Measurements from ENCODE around the gene CAMK2G. TPM values are rescaled to one million over a fixed set of nuclear protein-coding genes. Genes with fewer than 3 reads are reported as not detected.

CAMK2G gene
- total RNA-seq, 6 experiments from 2014 or later = 8.3 to 10.7 (median 9.4) TPM

DNA sequence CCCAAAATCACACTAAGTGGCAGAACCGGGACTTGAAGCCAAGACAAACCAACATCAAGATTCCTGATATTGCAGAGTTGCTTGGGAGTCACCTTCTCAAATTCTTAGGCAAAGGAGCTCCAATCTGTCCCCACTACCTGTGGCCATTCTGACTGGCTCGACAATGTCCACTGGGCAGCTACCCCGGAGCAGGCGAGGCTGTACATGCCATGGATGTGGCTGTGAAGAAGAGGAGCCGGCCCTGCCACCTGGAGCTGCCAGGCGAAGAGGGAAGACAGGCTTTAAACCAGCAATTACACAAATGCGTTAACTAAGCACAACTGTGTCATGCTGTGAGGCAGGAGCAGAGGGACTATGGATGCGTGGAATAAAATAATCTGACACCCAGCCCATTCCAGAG is 18.1 kb downstream of the CAMK2G start:
- Histone ChIP-seq H3K27ac (no peak overlapping the region), H3K4me3 (no peak overlapping the region), H3K36me3 (peaks cover 0 to 29% (median 0%) of the 10 kb centered on the region in 4 donors), H3K9me3 (no peaks in the 10 kb centered on the region), H3K27me3 (no peaks in the 10 kb centered on the region), H3K4me1 (peaks cover 0 to 18% (median 0%) of the 10 kb centered on the region in 4 donors)
- no peak for DNase-seq
- intact Hi-C loops (cut with DNase I) = no loop called here
- ATAC-seq = no peak
- TF ChIP-seq CTCF (IDR thresholded peaks at IDR 0.05) (no peak), POLR2A (IDR thresholded peaks at IDR 0.05) (no peak)
- WGBS (ENCODE audit: insufficient coverage, low coverage, low lambda C conversion rate, missing lambda C conversion rate) = 98% methylated on average over 4 of the region's 8 CpGs

DNA sequence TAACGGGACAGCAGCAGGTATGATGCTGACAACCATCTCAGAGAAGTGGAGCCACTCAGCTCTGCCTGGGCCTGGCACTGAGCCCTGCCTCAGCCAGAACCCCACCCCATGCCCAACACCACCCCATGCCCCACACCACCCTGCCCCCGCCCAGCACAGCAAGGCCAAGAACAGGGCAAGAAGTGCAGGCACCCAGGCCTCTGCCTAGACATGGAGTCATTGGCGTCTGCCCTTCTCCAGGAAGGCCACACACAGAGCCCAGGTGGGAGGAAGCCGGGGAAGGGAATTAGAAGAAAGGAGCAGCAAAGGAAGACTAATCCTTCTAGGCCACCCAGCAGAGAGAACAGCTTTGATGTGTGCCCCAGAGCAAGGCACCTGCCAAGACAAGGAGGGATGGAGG is 18.9 kb downstream of the CAMK2G start:
- ATAC-seq = no peak
- intact Hi-C loops (cut with DNase I) = no loop called here
- peaks cover 0 to 18% (median 0%) of the 10 kb centered on the region in 4 donors for H3K4me1 ChIP-seq
- WGBS (ENCODE audit: insufficient coverage, low coverage, low lambda C conversion rate, missing lambda C conversion rate) = 100% methylated on average over 3 of the region's 4 CpGs
- peaks cover 0 to 26% (median 0%) of the 10 kb centered on the region in 4 donors for H3K36me3 ChIP-seq
- no peaks in the 10 kb centered on the region for H3K9me3 ChIP-seq
- no peaks in the 10 kb centered on the region for H3K27me3 ChIP-seq
- TF ChIP-seq POLR2A (IDR thresholded peaks at IDR 0.05) (no peak), CTCF (IDR thresholded peaks at IDR 0.05) (no peak)
- DNase-seq = no peak
- H3K27ac ChIP-seq = no peak overlapping the region
- no peak overlapping the region for H3K4me3 ChIP-seq

DNA sequence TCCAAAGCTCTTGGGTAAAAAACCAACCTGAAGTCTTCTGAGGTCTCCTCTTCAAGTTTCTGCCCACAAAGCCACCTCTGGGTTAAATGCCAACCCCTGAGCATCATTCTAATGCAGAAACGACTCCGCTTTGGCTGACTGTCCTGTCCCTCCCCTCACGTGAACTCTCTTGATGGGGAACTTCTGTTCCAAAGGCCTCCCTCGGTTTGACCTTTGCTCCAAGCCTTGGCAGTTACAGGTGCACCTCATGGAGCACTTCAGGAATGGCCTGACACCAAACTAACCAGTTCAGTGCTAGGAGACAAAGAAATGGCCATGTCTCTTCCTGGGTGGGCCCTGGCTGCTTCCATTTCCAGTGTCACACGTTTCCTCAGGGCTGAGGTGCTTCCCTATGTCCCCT is 20.0 kb downstream of the CAMK2G start:
- peak in 2 of 3 donors; percentile 78 to 86 for DNase-seq
- intact Hi-C loops (cut with DNase I) = no loop called here
- peaks cover 0 to 15% (median 0%) of the 10 kb centered on the region in 4 donors for H3K36me3 ChIP-seq
- ATAC-seq = peak; percentile 88 to 95 (median 92)
- H3K27ac ChIP-seq = peak overlapping the region in 1 of 3 donors; percentile 18
- no peaks in the 10 kb centered on the region for H3K27me3 ChIP-seq
- 32% methylated on average over 4 of the region's 5 CpGs for WGBS (ENCODE audit: insufficient coverage, low coverage, low lambda C conversion rate, missing lambda C conversion rate)
- H3K9me3 ChIP-seq = no peaks in the 10 kb centered on the region
- H3K4me3 ChIP-seq = no peak overlapping the region
- peaks cover 0 to 18% (median 0%) of the 10 kb centered on the region in 4 donors for H3K4me1 ChIP-seq
- TF ChIP-seq CTCF (IDR thresholded peaks at IDR 0.05) (no peak), POLR2A (IDR thresholded peaks at IDR 0.05) (no peak)

DNA sequence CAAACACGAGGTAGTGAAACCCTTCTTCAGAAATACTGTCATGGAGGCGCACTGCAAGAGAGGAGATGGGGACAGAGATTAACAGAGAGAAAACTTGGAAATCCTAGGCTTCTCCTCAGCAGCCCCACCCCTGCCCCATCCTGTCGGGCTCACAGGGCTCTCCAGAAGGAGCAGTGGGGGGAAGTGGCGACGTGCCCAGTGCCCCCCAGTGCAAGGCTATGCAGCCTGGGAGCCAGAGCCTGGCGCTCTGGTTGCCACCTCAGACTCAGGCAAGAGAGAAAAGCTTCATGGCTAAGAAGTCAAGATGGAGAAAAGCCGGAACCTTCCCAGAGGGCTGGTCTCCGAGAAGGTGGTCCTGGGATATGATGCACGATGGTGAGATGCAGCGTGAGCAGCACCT is 21.2 kb downstream of the CAMK2G start:
- ATAC-seq (no peak), DNase-seq (no peak)
- Histone ChIP-seq H3K4me3 (no peak overlapping the region), H3K4me1 (peaks cover 0 to 16% (median 0%) of the 10 kb centered on the region in 4 donors), H3K9me3 (no peaks in the 10 kb centered on the region), H3K27me3 (no peaks in the 10 kb centered on the region), H3K27ac (no peak overlapping the region), H3K36me3 (peaks cover 0 to 22% (median 3%) of the 10 kb centered on the region in 4 donors)
- 89% methylated on average over 8 of the region's 10 CpGs for WGBS (ENCODE audit: insufficient coverage, low coverage, low lambda C conversion rate, missing lambda C conversion rate)
- TF ChIP-seq POLR2A (IDR thresholded peaks at IDR 0.05) (no peak), CTCF (IDR thresholded peaks at IDR 0.05) (no peak)
- intact Hi-C loops (cut with DNase I) = no loop called here

All from right lobe of liver (tissue), 6 donors.